SK-N-SH (cell line): ENCODE measurements around the gene PDZD2. TPM values are rescaled to one million over a fixed set of nuclear protein-coding genes. Genes with fewer than 3 reads are reported as not detected.
"Not testable (repeated sequence)": the region's sequence is repeated elsewhere in the genome, so short reads cannot be mapped to it uniquely, and the experiment has no call there.

Experiments used
- CTCF ChIA-PET: fragments of 300-600, 350-600 bp; formaldehyde crosslinking; extraction: SDS; loops from one replicate; lab custom pipeline; 2021; lab: Yijun Ruan, JAX
- POLR2A ChIA-PET: fragments of 350-600 bp; sonication (Branson Sonifier 250); formaldehyde crosslinking; extraction: SDS; loops from one replicate; lab custom pipeline; 2020; ENCODE audit warnings: antibody characterized with exemption, inconsistent platforms; lab: Yijun Ruan, JAX
- DNase-seq: peaks from one replicate; pipeline ENCODE4 v3.0.0; 2012
- H2AFZ ChIP-seq: fragments of 200-600 bp; sonication (generic); 2 replicates; pipeline ENCODE4 v1.8.1; 2016; ENCODE audit warnings: antibody characterized with exemption, mild to moderate bottlenecking, low read depth
- H3F3A ChIP-seq: fragments of 200-600 bp; sonication (generic); replicated peaks from 2 replicates; pipeline ENCODE3; 2016; ENCODE audit warnings: antibody characterized with exemption, mild to moderate bottlenecking; ENCODE audit not compliant: insufficient read depth
- H3K27ac ChIP-seq, 2 experiments: fragments of 200-500 bp in 1 of 2; fragments of 200-600 bp in 1 of 2; sonication (Bioruptor generic) in 1 of 2; sonication (generic), shearing (Covaris generic) in 1 of 2; 2 replicates each; pipeline versions ENCODE4 v1.5.1 to v1.6.1; 2014 to 2016; ENCODE audit warnings: low read depth in 2 of 2, inconsistent platforms in 1 of 2, low read length in 1 of 2, mild to moderate bottlenecking in 1 of 2, mixed read lengths in 1 of 2
- H3K27me3 ChIP-seq: fragments of 200-600 bp; sonication (generic), shearing (Covaris generic); 2 replicates; pipeline ENCODE4 v1.6.1; 2016; ENCODE audit warnings: mixed run types; ENCODE audit not compliant: insufficient read depth
- H3K36me3 ChIP-seq, 2 experiments: fragments of 200-500 bp in 1 of 2; fragments of 200-600 bp in 1 of 2; sonication (Bioruptor generic) in 1 of 2; sonication (generic) in 1 of 2; replicated peaks in 1 of 2; 2 replicates each; pipeline versions ENCODE3 to v1.5.1; 2014 to 2016; ENCODE audit warnings: low read length in 1 of 2, mild to moderate bottlenecking in 1 of 2; ENCODE audit not compliant: insufficient read depth in 2 of 2, control insufficient read depth in 1 of 2
- H3K4me1 ChIP-seq, 2 experiments: fragments of 200-500 bp in 1 of 2; fragments of 200-600 bp in 1 of 2; sonication (Bioruptor generic) in 1 of 2; sonication (generic), shearing (Covaris generic) in 1 of 2; 2 replicates each; pipeline versions ENCODE4 v1.5.1 to v1.6.1; 2014 to 2016; ENCODE audit warnings: low read depth in 1 of 2, low read length in 1 of 2, mixed run types in 1 of 2; ENCODE audit not compliant: insufficient read depth in 2 of 2, control insufficient read depth in 1 of 2
- H3K4me2 ChIP-seq: fragments of 200-600 bp; sonication (generic), shearing (Covaris generic); 2 replicates; pipeline ENCODE4 v1.6.1; 2017; ENCODE audit warnings: mixed run types
- H3K4me3 ChIP-seq, 2 experiments: fragments of 200-500 bp in 1 of 2; fragments of 200-600 bp in 1 of 2; sonication (Bioruptor generic) in 1 of 2; sonication (generic), shearing (Covaris generic) in 1 of 2; 2 replicates each; pipeline versions ENCODE4 v1.5.1 to v1.8.1; 2014 to 2016; ENCODE audit warnings: low read depth in 2 of 2, inconsistent platforms in 1 of 2, low read length in 1 of 2, mild to moderate bottlenecking in 1 of 2, mixed read lengths in 1 of 2, moderate library complexity in 1 of 2
- H3K79me2 ChIP-seq: fragments of 200-600 bp; sonication (generic); 2 replicates; pipeline ENCODE4 v1.8.1; 2017; ENCODE audit warnings: mild to moderate bottlenecking; ENCODE audit not compliant: insufficient read depth
- H3K9ac ChIP-seq: fragments of 200-600 bp; sonication (generic); 2 replicates; pipeline ENCODE4 v1.6.1; 2017; ENCODE audit warnings: mixed run types
- H3K9me2 ChIP-seq: fragments of 200-600 bp; sonication (generic); 2 replicates; pipeline ENCODE4 v1.6.1; 2017; ENCODE audit warnings: mixed run types
- H3K9me3 ChIP-seq: fragments of 200-600 bp; sonication (generic); 2 replicates; pipeline ENCODE4 v1.6.1; 2017; ENCODE audit warnings: mixed run types, mild to moderate bottlenecking, moderate library complexity
- H4K20me1 ChIP-seq: fragments of 200-600 bp; sonication (generic); 2 replicates; pipeline ENCODE4 v1.6.1; 2017; ENCODE audit warnings: mild to moderate bottlenecking, mixed run types; ENCODE audit not compliant: insufficient read depth
- CHD2 ChIP-seq: fragments of 150-350 bp; IDR thresholded peaks from 2 replicates; pipeline ENCODE4 v1.6.1; 2018; ENCODE audit warnings: low read length; ENCODE audit not compliant: partially characterized antibody
- EZH2phosphoT487 ChIP-seq: fragments of 200-600 bp; sonication (generic); IDR thresholded peaks from 2 replicates; pipeline ENCODE4 v1.6.1; 2017; ENCODE audit warnings: low read depth, mixed run types, mild to moderate bottlenecking, antibody characterized with exemption, moderate library complexity, borderline replicate concordance
- FOSL2 ChIP-seq: IDR thresholded peaks from 2 replicates; pipeline ENCODE4 v1.4.0; 2012; ENCODE audit warnings: low read depth, mild to moderate bottlenecking, moderate library complexity, borderline replicate concordance
- NRF1 ChIP-seq: IDR thresholded peaks from 2 replicates; pipeline ENCODE4 v1.6.1; 2012; ENCODE audit warnings: low read depth, mild to moderate bottlenecking, low read length
- PBX3 ChIP-seq: IDR thresholded peaks from 2 replicates; pipeline ENCODE4; 2012
- REST ChIP-seq: IDR thresholded peaks from 2 replicates; pipeline ENCODE4 v1.6.1; 2012; ENCODE audit warnings: mild to moderate bottlenecking, low read depth, low read length, moderate library complexity
- RFX5 ChIP-seq: IDR thresholded peaks from 2 replicates; pipeline ENCODE4 v1.6.1; 2012; ENCODE audit warnings: mild to moderate bottlenecking, improper control_type of control experiment, low read length
- SIN3A ChIP-seq: IDR thresholded peaks from 2 replicates; pipeline ENCODE4 v1.6.1; 2012; ENCODE audit warnings: low read depth, mild to moderate bottlenecking, low read length, moderate library complexity, borderline replicate concordance
- TEAD4 ChIP-seq: IDR thresholded peaks from 2 replicates; pipeline ENCODE4 v1.4.0; 2012; ENCODE audit warnings: mild to moderate bottlenecking, borderline replicate concordance; ENCODE audit not compliant: insufficient read depth
- USF2 ChIP-seq: fragments of 150-350 bp; IDR thresholded peaks from 2 replicates; pipeline ENCODE4 v1.6.1; 2017; ENCODE audit warnings: antibody characterized with exemption, low read length, low read depth, borderline replicate concordance
- WGBS: methylation state at CpG from one replicate; pipeline ENCODE4 v1.1.6; 2017; ENCODE audit warnings: low lambda C conversion rate; 5-methylcytosine and 5-hydroxymethylcytosine counted together
- polyA plus RNA-seq, 3 experiments: library from polyadenylated mRNA; depleted of rRNA; stranded (reverse); fragments of >200 nt; gene quantifications; 2 replicates each; pipeline ENCODE4 v1.2.3, GENCODE V29; 2012
- TF ChIP-seq, protein P1 (sequence below): IDR thresholded peaks from 2 replicates; pipeline ENCODE4 v1.4.0; 2012; ENCODE audit warnings: low read depth
- TF ChIP-seq, protein P2 (sequence below): IDR thresholded peaks from 2 replicates; pipeline ENCODE4 v1.4.0; 2012; ENCODE audit warnings: low read depth, borderline replicate concordance

The PDZD2 gene
- polyA plus RNA-seq, 1 of the 3 experiments (the other 2 are of a cell fraction) = 0.13 TPM

DNA sequence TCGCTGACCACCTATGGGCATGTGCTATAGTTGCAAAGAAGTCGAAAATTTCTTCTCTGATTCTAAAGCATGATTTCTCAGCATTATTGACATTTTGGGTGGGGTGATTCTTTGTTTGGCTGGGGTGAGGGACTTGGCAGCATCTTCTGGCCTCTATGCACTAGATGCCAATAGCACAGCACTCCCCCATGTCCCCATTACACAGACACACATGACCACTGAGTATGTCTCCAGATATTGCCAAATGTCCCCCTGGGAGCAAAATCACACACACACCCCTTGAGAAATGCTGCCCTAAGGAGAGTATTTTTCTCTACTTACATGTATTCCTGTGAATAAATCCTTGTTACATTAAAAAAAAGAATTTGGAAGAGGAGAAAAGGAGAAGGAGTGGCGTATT is 89.1 kb downstream of the PDZD2 start:
- Histone ChIP-seq H2AFZ (no peak overlapping the region), H4K20me1 (no peaks in the 10 kb centered on the region), H3K4me2 (no peak overlapping the region), H3K9me3 (no peaks in the 10 kb centered on the region), H3K9ac (no peak overlapping the region), H3K79me2 (no peaks in the 10 kb centered on the region), H3K36me3 (no peaks in the 10 kb centered on the region), H3K9me2 (no peaks in the 10 kb centered on the region), H3K27me3 (no peaks in the 10 kb centered on the region), H3F3A (no peaks in the 10 kb centered on the region), H3K4me3 (no peak overlapping the region), H3K27ac (no peak overlapping the region), H3K4me1 (peaks cover 0 to under 1% of the 10 kb centered on the region in 2 experiments; a peak in 1 of 4 replicates)
- CTCF ChIA-PET = no interaction called here
- POLR2A ChIA-PET = no interaction called here
- no peak for DNase-seq
- 31% methylated on average over 3 of the region's 3 CpGs for WGBS
- TF ChIP-seq FOSL2 (no peak), SIN3A (no peak), REST (no peak), EZH2phosphoT487 (no peak)
- TF ChIP-seq, protein P1, sequence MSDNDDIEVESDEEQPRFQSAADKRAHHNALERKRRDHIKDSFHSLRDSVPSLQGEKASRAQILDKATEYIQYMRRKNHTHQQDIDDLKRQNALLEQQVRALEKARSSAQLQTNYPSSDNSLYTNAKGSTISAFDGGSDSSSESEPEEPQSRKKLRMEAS = no peak

DNA sequence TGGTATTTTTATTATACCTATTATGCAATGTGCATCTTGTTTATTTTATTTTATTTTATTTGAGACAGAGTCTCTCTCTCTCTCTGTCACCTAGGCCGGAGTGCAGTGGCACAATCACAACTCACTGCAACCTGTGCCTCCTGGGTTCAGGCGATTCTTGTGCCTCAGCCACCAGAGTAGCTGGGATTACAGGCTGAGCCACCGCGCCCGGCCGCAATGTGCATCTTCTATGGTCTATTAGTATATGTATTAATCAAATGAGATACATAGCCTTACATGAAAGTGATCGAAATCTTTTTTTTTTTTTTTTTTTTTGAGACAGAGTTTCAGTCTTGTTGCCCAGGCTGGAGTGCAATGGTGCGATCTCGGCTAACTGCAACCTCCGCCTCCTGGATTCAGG is 89.9 kb downstream of the PDZD2 start:
- H3K4me2 ChIP-seq, H3K4me3 ChIP-seq, H3K27ac ChIP-seq, H3K27me3 ChIP-seq, DNase-seq, H4K20me1 ChIP-seq, H3K9me3 ChIP-seq, H3K79me2 ChIP-seq, POLR2A ChIA-PET, H3F3A ChIP-seq, H3K36me3 ChIP-seq, H3K4me1 ChIP-seq, H3K9me2 ChIP-seq, H3K9ac ChIP-seq, H2AFZ ChIP-seq: not testable (repeated sequence)
- CTCF ChIA-PET = interaction anchor here (1.2 to 1.6 kb wide), 3 partner anchors 9 to 80 kb away, joined by 3 to 6 read pairs (median 4); no protein-coding TSS in a partner anchor
- WGBS = 67% methylated on average over 10 of the region's 10 CpGs

DNA sequence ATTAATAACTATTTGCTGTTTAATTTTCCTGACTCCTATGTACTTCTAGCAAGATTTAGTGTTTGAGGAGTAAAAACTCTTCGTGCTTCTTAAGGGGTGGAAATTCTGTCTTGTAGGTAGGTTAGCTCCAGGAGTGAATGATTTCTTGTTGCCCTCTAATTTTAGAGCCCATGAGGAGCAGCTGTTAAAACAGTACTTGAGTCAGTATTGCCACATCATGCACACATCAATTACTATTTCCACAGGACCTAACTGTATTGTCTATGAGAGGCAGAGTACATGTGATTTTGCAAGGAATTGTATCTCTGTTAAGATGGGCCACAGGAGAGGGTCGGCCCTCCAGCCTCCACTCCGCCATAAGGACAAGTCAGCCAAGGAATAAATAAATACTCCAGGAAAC is 91.2 kb downstream of the PDZD2 start:
- ChIA-PET CTCF (interaction anchor here (0.6 to 1.6 kb wide), 4 partner anchors 10 to 171 kb away, joined by 3 to 6 read pairs (median 3); no protein-coding TSS in a partner anchor), POLR2A (interaction anchor here (0.5 kb wide), 1 partner anchor 441 kb away, joined by 4 read pairs; no protein-coding TSS in a partner anchor)
- no peaks in the 10 kb centered on the region for H3K79me2 ChIP-seq
- no peaks in the 10 kb centered on the region for H3K9me2 ChIP-seq
- H3K9ac ChIP-seq = no peak overlapping the region
- no peaks in the 10 kb centered on the region for H3K27me3 ChIP-seq
- WGBS = 45% methylated on average over 3 of the region's 3 CpGs
- H3K4me1 ChIP-seq = peaks cover 0 to 6% of the 10 kb centered on the region in 2 experiments; a peak in 1 of 4 replicates
- no peak for DNase-seq
- H2AFZ ChIP-seq = no peak overlapping the region
- no peak overlapping the region for H3K4me3 ChIP-seq
- H4K20me1 ChIP-seq = no peaks in the 10 kb centered on the region
- H3K36me3 ChIP-seq = no peaks in the 10 kb centered on the region
- H3K27ac ChIP-seq = no peak overlapping the region
- no peaks in the 10 kb centered on the region for H3F3A ChIP-seq
- H3K4me2 ChIP-seq = no peak overlapping the region
- no peaks in the 10 kb centered on the region for H3K9me3 ChIP-seq
- TF ChIP-seq PBX3 (no peak), FOSL2 (no peak), CHD2 (no peak), RFX5 (no peak), TEAD4 (no peak), NRF1 (no peak), USF2 (no peak)
- TF ChIP-seq, protein P1 = no peak
- TF ChIP-seq, protein P2, sequence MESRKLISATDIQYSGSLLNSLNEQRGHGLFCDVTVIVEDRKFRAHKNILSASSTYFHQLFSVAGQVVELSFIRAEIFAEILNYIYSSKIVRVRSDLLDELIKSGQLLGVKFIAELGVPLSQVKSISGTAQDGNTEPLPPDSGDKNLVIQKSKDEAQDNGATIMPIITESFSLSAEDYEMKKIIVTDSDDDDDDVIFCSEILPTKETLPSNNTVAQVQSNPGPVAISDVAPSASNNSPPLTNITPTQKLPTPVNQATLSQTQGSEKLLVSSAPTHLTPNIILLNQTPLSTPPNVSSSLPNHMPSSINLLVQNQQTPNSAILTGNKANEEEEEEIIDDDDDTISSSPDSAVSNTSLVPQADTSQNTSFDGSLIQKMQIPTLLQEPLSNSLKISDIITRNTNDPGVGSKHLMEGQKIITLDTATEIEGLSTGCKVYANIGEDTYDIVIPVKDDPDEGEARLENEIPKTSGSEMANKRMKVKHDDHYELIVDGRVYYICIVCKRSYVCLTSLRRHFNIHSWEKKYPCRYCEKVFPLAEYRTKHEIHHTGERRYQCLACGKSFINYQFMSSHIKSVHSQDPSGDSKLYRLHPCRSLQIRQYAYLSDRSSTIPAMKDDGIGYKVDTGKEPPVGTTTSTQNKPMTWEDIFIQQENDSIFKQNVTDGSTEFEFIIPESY = no peak
